Mesodermal cell (in vitro differentiated cells): ENCODE results near the gene PRAMEF9. TPM values are rescaled to one million over a fixed set of nuclear protein-coding genes. Genes with fewer than 3 reads are reported as not detected.
"Not testable (repeated sequence)": the region's sequence is repeated elsewhere in the genome, so short reads cannot be mapped to it uniquely, and the experiment has no call there.

Experiments
- H3K27ac ChIP-seq: 2 replicates; pipeline ENCODE4 v1.7.0; 2013; ENCODE audit warnings: mild to moderate bottlenecking, low read depth, low read length, moderate library complexity; ENCODE audit not compliant: severe bottlenecking
- H3K36me3 ChIP-seq: 2 replicates; pipeline ENCODE4 v1.7.1; 2013; ENCODE audit warnings: mild to moderate bottlenecking, low read length, moderate library complexity; ENCODE audit not compliant: control insufficient read depth, insufficient read depth
- H3K4me1 ChIP-seq: one replicate; pipeline ENCODE4 v1.7.1; 2013; ENCODE audit warnings: mild to moderate bottlenecking, low read length; ENCODE audit not compliant: insufficient read depth, control insufficient read depth, poor library complexity, severe bottlenecking
- H3K4me3 ChIP-seq: 2 replicates; pipeline ENCODE4 v1.7.0; 2013; ENCODE audit warnings: low read length, control low read depth, mild to moderate bottlenecking; ENCODE audit not compliant: insufficient read depth, poor library complexity, severe bottlenecking; ENCODE audit errors: extremely low read depth
- H3K9me3 ChIP-seq: 2 replicates; pipeline ENCODE4 v1.7.1; 2013; ENCODE audit warnings: mild to moderate bottlenecking, low read length, moderate library complexity; ENCODE audit not compliant: control insufficient read depth
- WGBS, 2 experiments: methylation state at CpG; one replicate each; pipeline ENCODE4 v1.1.5; 2013; ENCODE audit warnings: missing lambda C conversion rate in 2 of 2; ENCODE audit not compliant: insufficient coverage in 2 of 2; 5-methylcytosine and 5-hydroxymethylcytosine counted together
- polyA plus RNA-seq, 2 experiments: library from polyadenylated mRNA; stranded (reverse); fragments of 50-300 nt; gene quantifications; one replicate each; pipeline ENCODE4 v1.2.3, GENCODE V29; 2013

PRAMEF9 gene
- polyA plus RNA-seq (2013, experiment 1 of 2) = not detected
- not detected for polyA plus RNA-seq (2013, experiment 2 of 2)

- H3K9me3 ChIP-seq, H3K4me3 ChIP-seq, H3K36me3 ChIP-seq, H3K4me1 ChIP-seq, H3K27ac ChIP-seq: not testable (repeated sequence)
- no CpG with 5 or more reads among the region's 2 CpGs for WGBS, 2 experiments
Observed at GRCh38 chr1:13171548-13171947, at the start of gene PRAMEF9. TSS of gene PRAMEF9 (plus strand) at chr1:13171848. CDS start at chr1:13175281, 3,433 bp downstream.

- not testable (repeated sequence) for H3K27ac ChIP-seq, H3K4me1 ChIP-seq, H3K9me3 ChIP-seq, H3K4me3 ChIP-seq, H3K36me3 ChIP-seq
- WGBS, 2 experiments = no CpG with 5 or more reads among the region's 5 CpGs
Observed at GRCh38 chr1:13155909-13156308, 15.7 kb upstream of the PRAMEF9 start, which contains the start of gene PRAMEF26. TSS of gene PRAMEF26 (minus strand) at chr1:13156009. CDS start at chr1:13153095, 2,914 bp downstream.

- WGBS, 2 experiments = no CpG with 5 or more reads among the region's 8 CpGs
Observed at GRCh38 chr1:13165531-13165930, 6.1 kb upstream of the PRAMEF9 start, which contains the start of gene HNRNPCL4. TSS of gene HNRNPCL4 (minus strand) at chr1:13165631. CDS start at chr1:13165467, 164 bp downstream.

GRCh38 chr1:13201309-13201708 lies 29.7 kb downstream of the PRAMEF9 start, which contains the start of gene PRAMEF13:
TSS of gene PRAMEF13 (minus strand) at chr1:13201409. CDS start at chr1:13199589, 1,820 bp downstream.
- H3K36me3 ChIP-seq, H3K9me3 ChIP-seq, H3K4me3 ChIP-seq, H3K4me1 ChIP-seq, H3K27ac ChIP-seq: not testable (repeated sequence)
- WGBS, 2 experiments = no CpG with 5 or more reads among the region's 5 CpGs

More at GRCh38 chr1:13165531-13165930, 6.1 kb upstream of the PRAMEF9 start, which contains the start of gene HNRNPCL4:
- H3K4me3 ChIP-seq, H3K27ac ChIP-seq, H3K36me3 ChIP-seq, H3K4me1 ChIP-seq, H3K9me3 ChIP-seq: not testable (repeated sequence)

GRCh38 chr1:13208712-13209111 lies 37.1 kb downstream of the PRAMEF9 start:
- not testable (repeated sequence) for H3K4me1 ChIP-seq, H3K4me3 ChIP-seq, H3K9me3 ChIP-seq, H3K27ac ChIP-seq, H3K36me3 ChIP-seq
- whole genome bisulfite sequencing, 2 experiments = no CpG with 5 or more reads among the region's 9 CpGs

DNA sequence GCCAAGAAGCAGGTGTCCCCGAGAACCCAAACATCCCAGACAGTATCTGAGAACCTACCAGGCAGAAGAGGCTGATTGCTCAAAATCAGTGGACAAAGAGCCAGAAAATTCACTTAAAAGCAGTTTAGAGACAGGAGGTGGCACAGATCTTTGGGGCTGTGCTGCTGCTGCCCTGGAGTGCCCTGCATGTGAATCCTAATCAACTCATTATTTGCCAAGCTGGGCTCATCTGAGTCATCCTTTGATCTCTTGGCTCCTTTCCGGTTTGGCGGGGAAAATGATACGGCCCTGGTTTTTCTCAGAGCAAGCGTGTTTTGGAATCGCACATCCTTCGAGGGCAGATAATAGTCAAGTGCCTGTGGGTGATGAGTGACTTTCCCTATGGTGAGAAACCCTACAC lies 45.0 kb downstream of the PRAMEF9 start:
- H3K27ac ChIP-seq, H3K4me3 ChIP-seq, H3K9me3 ChIP-seq, H3K36me3 ChIP-seq, H3K4me1 ChIP-seq: not testable (repeated sequence)
- no CpG with 5 or more reads among the region's 7 CpGs for WGBS, 2 experiments

- H3K4me1 ChIP-seq, H3K9me3 ChIP-seq, H3K4me3 ChIP-seq, H3K36me3 ChIP-seq, H3K27ac ChIP-seq: not testable (repeated sequence)
- no CpG with 5 or more reads among the region's 3 CpGs for WGBS, 2 experiments
Observed at GRCh38 chr1:13219203-13219602, 47.6 kb downstream of the PRAMEF9 start.

DNA sequence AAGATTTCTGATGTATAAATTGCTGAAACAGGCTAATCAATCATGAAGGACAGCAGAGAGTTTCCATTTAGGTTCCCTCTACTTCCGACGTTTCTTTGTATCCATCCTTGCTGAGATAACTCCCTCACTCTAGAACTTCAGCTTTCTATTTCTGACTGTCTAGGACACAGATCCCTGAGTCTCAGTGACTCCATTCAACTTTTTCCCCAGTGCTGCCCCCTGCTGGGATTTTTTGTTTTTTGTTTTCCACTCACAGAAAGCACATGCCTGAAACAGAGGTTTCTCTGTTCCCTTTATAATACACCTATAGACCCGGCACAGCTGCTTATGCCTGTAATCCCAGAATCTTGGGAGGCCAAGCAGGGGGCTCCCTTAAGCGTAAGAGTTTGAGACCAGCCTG lies 51.1 kb downstream of the PRAMEF9 start:
- peaks cover 25% of the 10 kb centered on the region for H3K9me3 ChIP-seq
- H3K27ac ChIP-seq, H3K4me1 ChIP-seq, H3K36me3 ChIP-seq, H3K4me3 ChIP-seq: not testable (repeated sequence)
- WGBS, 2 experiments = no CpG with 5 or more reads among the region's 4 CpGs

DNA sequence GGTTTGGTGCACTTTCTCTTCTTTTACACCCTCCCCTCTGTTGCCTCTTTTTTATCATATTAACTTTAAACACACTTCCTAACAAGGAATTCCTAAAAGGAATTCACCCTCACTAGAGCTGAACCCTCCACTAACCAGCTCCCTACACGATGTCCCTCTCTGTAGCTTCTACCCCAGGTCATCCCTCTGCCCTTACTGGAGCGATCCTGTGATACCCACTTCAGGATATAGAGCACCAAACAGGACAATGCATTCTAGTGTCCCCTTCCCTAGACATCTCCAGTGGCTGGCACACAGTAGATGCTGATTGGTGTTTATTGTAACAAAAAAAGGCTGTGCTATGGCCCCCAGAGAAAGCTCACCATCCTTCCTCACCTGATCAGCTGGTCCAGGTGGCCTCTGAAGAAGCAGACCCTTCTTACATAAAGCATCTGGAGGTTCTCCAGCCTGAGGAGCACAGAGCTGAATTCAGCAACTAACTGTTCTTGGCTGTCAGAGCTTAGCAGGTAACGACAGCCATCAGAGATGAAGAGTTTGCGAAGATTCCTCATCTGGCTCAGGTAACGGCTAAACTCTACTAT lies 52.9 kb downstream of the PRAMEF9 start:
- H3K9me3 ChIP-seq = peaks cover 40% of the 10 kb centered on the region
- WGBS, 2 experiments = 62 to 72% methylated on average over 4 to 5 of the region's 5 CpGs
- H3K27ac ChIP-seq = no peak overlapping the region
- no peaks in the 10 kb centered on the region for H3K4me1 ChIP-seq
- H3K4me3 ChIP-seq = no peak overlapping the region
- no peaks in the 10 kb centered on the region for H3K36me3 ChIP-seq

DNA sequence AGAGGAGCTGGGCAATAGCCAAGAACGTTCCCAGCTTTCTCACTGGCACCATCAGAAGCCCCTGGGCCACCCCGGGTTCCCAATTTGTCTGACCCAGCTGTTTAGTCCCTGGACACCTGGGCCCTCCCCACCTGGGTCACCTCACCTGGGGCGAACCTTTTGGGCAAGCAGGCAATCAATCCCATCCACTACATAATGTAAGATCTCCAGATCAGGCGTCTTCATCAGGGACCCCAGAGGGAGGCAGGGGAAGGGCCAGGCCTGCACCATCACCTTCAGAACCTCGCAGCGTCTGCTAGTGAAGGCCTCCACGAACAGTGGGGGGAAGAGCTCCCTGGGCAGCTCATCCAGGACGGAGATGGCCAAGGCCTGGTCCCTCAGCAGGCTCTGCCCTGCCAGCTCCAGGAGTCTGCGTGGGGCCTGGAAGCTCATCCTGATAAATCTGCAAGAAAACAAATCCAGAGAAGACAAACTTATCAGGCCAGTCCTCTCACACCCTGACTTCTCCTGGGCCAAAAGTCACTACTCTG lies 54.1 kb downstream of the PRAMEF9 start, which contains the start of gene PRAMEF18:
Gene PRAMEF18, minus strand, starts transcription at position 480 of the 530 bp plus-strand sequence. Its CDS starts 48 bp downstream, at position 432.
- WGBS, 2 experiments = 52 to 65% methylated on average over 5 to 6 of the region's 9 CpGs
- not testable (repeated sequence) for H3K36me3 ChIP-seq, H3K27ac ChIP-seq, H3K4me1 ChIP-seq, H3K4me3 ChIP-seq
- peaks cover 42% of the 10 kb centered on the region for H3K9me3 ChIP-seq
